NCI-H2227 treated with DMSO at 0.1 percent for 48 hours (cell line): Measurements from ENCODE around the gene IGF1R.

ENCODE experiments used
- DNase-seq: peaks from one replicate; lab custom pipeline; 2025; lab: John Stamatoyannopoulos, UW

IGF1R gene

DNA sequence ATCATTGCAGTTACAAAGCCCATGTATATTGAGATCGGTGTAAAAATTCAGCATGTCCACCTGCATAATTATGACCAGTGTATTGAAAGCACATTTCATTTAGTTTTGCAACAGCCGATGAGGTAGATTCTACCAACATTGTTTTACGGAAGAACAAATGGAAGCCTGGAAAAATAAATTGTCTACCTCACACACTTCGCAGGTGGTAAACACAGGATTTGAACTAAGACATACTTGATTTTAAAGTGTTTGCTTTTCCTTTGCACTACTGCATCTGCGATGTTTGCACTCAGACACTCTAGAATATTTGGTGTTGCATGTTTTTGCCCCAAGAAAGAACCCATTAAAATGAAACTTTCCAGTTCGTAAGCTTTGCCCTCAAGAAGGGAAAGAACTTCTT, 210.8 kb downstream of the IGF1R start:
- DNase-seq = no peak

DNA sequence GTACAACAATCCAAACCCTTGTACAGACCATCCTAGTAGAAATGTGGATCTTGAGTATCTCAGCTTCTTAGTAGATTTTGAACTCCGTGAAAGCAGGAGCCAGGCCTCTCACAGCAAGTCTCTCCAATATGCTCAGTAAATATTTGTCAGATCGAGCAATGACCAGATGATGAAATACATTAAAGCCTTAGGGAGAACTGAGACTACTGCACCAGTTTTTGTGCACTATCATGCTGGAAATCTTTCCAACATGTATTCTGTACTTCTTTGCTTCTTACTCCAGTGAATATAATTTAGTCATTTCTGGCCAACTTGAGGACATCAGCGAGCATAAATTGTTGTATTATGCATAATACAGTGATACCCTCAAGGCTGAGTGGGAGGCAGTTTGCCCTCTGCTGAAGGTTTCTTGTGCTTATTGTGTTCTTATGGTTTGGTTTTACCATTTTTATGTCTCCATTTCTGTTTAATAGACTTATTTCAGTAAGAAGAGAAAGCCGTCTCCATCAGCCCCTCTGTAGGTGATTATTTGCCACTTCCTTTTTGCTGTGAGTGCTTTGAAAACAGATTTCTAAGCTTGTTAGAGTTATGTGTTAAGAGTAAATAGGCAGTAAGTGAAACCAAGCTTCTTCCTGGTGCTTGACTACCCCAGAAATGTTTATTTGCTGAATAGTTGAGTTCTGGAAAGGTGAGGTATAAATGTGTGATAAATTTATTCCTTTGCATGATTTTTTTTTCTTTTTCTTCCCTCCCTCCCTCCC, 212.1 kb downstream of the IGF1R start:
- DNase-seq = no peak

DNA sequence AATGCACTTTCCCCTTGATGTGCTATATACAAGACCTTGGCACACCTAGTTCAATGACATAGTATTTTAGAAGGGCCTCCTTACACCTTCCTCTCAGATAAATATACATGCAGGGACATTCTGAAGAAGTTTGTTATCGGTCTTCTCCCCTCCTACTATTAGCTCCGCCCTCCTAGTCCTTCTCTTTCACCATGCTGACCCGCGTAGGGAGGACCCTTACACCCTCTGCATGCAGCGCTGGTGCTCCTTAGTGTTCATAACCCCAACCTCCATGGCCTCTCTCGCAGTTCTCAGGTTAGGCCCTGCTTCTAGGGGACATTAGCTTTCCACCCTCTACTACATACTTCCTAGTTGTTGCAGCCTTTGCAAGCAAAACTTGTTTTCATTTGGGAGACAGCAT, 212.8 kb downstream of the IGF1R start:
- no peak for DNase-seq

DNA sequence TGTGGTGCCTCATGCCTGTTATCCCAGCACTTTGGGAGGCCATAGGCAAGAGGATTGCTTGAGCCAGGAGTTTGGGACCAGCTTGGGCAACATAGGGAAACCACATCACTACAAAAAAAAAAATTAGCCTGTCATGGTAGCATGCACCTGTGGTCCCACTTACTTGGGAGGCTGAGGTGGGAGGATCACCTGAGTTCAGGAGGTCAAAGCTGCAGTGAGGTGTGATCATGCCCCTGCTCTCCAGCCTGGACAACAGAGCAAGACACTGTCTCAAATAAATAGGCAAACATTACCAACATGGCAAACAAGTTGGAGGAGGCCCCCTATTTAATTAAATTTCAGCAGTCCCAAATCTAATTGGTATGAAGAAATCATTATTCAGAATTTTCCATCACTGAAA, 215.6 kb downstream of the IGF1R start:
- no peak for DNase-seq

DNA sequence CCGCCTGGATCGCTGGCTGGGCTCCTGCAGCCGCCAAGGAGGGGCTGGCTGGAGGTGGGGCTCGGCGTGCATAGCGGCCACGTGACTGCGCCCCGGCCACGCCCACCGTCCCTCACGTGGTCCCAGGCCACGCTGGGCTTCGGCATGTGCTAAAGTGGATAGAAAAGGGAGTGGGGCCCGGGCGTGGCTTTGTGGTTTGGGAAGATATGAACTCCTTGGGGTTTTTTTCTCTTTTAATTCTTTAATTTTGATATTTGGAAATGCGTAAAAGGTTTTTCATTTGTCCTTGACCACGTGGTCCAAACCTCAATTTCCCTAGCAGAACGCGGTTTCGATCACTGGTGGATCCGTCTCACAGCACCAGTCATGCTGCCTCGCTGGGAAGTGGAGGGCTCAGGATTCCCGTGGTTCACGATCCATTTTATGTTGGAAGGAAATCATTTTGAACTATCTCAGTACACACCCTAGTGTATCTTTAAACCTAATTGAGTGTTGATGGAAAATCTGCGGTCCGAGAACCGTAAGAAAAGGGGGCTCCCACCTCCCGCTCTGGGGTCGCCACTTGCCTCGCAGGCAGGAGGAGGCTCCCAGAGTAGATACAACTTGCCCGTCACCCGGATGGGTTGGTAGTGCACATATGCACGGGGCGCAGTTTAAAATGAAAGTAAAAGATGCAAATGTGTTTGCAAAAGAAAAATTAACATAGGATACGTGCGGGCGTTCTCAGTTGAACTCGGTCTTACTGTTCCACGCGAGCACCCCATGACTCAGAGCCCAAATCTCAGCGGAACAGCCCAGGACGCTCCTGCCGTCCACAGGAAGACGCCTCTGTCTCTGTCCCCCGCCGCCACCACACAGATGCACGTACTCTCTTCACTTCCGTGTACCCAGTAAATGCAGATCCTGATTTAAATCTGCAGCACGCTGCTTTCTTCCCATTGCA, 217.3 kb downstream of the IGF1R start:
- peak; percentile 74 for DNase-seq

DNA sequence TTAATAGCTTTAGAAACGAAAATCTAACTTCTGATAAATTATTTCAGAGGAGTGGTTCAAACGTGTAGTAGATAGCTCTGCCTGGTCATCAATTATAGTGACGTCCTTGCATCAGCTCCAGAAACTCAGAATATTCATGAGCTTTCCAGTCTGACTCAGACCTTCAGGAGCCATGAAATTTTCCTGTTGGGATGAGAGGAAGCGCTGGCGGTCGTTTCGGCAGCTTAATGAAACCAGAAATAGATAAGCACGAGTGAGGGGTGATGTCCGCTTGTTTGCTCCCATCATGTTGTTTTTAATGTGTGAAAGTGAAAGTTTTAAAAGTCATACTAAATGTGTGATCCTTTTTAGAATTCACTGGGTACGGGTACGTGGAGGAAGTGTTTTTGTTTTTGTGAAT, 218.2 kb downstream of the IGF1R start:
- peak; percentile 38 for DNase-seq

DNA sequence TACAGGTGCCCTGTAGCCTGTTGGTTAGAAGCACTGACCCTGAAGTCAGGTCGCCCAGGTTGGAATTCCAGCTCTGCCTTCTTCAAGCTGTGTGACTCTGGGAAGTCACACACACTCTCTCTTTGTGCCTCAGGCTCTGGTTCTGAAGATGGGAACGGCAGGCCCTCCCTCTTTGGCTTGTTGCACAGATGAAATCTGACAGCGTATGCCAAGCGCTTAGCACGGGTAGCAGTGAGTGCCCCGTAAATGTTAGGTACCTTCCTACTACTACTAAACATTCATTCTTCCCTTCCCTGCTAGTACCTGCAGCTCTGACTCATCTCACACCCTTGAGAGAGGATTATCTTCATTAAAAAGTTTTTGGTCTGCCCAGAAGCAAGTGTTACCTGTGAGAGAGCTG, 220.2 kb downstream of the IGF1R start:
- no peak for DNase-seq

DNA sequence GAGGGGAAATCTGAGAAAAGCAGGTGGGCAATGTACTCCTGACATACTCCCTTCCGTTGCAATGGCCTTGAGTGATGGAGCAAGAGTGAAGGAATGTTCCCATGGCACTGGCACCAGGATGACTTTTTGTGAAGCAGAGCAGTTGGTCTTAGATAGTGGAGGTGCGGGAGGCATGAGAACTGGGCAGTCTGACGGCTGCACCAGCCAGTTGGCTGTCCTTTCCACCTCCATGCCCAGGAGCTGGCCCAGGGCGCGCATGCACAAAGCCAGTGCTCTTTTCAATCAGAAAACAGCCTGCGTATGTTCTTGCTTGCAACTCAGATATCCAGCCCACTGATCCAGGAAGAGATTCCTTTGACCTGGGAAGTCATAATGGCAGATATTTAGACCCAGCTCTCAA, 222.4 kb downstream of the IGF1R start:
- no peak for DNase-seq

DNA sequence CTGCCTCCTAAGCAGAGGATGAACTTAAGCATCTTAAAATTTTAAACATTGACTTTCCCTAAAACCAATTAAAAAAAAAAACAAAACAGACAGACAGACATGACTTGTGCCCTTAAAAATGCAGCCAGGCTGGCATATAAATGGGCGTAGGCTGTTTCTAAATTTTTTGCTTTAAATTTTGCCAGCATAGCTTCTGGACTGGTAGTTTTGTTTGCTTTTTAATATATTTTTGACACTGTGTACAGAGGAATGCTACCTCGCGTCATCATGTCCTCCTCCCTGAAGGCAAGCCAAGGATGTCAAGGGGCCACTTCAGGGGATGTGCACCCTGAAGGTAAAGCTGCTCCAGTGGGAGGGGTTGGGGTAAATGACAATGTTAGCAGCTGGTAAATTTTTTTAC, 224.4 kb downstream of the IGF1R start:
- no peak for DNase-seq

DNA sequence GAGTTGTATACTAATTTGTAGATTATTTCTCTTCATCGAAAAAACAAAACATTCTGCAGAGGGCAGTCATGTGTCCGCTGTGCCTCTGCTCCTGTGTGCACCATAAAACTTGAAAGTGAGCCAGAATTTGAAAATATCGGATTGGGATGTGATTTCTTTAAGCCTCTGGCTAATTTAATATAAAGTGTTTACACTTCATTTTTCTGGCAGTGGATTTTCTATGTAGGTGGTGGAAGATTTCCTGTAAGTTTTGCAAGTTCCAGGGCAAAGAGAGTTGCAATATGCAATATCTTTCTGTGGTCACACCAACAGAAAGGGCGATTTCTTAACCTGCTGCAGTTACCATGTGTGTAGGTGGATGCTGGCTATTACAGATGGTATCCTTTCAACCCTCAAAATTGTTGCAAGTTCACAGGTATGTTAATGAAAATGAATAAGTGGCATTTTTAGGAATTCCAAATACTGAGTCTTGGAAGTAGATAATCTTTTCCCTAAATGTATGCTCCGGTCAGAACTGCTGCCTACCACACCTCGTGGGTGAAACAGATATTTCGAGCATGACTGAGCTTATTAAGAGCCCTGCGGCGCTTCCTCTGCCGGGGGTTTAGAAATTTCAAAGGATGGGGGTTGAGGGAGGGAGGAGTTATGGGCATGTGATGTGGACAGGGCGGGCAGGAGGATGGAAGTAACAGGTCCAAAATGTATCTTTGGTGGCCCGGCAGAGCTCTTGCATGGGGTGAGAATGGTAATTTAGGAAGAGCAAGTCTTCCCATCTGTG, 225.3 kb downstream of the IGF1R start:
- DNase-seq = peak; percentile 5

DNA sequence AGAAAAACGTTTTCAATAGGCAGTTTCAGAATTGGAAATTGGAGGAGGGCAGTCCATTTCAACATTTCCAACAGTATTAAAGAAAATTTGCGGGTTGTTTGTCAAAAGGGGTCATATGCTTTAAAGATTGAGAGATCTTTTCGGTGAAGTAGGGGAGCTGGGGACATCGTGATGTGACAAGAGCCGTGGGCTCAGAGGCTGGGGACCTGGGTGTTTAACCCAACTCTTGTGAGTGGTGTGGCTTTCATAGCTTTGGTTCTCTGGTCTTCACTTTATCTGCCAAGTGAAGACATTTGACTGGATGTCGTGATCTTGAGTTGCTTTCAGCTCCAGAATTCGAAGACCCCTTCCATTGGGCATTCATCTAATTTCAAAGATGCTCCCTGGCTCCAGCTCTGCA, 226.0 kb downstream of the IGF1R start:
- DNase-seq = no peak

DNA sequence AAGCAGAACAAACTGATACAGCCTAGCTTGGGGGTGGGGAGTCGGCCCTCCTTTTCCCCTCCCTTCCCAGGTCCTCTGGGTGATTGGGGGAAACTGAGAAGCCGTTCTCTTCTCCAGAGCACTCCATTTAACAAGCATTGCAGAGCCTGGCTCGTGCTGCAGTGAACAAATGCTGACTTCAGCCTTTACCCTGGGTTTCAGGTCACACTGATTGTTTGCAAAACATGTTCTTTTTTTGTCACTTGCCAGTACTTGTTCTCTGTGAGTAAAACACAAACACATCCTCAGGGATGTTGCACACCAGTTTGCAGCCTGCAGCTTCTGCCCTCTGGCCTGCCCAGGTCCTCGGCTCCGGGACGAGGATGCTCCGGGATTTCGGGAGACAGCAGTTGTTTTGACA, 226.4 kb downstream of the IGF1R start:
- no peak for DNase-seq

DNA sequence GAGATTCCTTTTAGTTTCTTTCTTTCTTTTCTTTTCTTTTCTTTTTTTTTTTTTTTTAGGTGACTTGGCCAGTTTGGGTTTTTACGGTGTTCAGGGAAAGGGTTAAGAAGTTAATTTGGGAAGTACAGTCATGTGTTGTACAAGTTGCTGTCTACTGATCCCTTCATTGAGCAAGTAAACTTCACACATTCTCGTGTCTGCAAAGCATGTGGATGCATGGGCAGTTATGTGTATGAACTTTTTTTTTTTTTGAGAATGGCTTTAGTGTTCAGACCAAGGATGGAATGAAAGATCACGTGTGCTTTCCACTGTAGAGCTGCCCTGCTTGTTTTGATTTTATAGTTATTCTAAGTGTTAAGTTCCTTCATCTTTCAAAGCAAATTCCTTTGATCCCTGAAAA, 227.0 kb downstream of the IGF1R start:
- DNase-seq = no peak

DNA sequence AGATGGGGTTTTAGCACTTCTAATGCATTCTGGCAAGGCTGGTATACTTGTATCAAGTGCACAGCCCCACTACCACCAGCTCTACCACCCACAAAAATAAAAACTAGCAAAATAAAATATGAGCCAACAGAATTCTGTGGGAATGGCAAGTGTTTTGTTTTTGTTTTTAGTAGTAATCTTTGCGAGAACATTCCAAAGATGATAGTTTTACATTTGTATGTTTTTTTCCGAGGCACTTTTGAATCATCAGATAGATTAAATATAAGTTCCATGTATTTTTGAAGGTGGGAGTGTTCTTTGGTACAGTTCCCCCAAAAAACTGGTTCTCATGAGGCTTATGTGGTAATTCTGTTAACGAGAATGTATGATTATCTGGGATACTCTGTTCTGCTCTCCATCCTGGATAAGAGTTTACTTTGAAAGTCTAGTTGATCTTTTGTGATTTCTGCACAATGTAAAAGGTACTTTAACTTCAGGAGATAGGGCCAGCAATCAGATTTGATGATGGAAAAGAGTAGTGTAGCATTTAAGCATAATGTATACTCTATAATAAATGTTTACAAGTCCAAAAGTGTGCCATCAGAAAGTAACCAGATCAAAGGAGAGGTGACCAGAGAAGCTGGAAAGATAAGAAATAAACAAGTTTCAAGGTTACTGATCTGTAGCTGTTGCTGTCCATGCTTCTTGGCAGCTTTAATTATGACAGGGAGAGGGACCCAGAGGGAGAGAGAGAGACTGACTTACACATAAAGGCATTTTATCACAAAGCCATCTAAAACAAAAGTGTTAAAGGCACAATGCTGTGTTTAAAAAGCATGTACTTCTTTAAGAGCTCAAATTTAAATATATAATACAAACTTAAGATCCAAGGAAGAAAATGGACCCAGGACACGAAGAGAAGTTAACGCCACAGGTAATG, 228.4 kb downstream of the IGF1R start:
- no peak for DNase-seq

DNA sequence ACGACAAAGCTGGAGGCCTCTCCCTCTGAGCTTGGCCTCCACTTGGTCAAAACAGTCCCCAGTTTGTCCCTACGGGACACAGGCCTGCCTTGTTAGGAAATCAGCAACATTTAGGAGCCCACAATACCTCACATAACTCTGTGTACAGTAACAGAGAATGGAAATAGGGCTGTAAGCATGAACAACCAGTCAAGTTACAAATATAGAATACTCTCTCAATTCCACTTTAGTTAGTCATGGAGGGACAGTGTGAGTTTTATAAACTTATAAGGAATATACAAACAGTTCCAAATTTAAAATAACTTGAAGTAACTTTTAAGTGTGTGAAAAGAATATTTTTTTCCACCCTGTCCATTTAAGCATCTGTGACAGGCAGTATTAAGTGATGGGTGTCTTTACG, 229.8 kb downstream of the IGF1R start:
- no peak for DNase-seq

DNA sequence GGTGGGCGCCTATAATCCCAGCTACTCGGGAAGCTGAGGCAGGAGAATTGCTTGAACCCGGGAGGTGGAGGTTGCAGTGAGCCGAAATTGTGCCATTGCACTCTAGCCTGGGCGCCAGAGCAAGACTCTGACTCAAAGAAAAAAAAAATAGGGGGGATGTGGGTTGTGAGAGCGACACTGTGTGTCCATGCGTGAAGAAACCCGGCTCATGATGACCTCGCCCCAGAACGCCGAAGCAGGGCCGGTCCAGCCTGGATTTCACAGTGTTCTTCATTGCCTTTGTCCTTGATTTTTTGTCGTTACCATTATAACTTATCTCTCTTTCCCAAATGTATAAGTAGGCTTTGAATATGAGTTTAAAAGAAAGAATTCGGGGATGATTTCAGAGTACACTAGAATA, 230.5 kb downstream of the IGF1R start:
- no peak for DNase-seq

DNA sequence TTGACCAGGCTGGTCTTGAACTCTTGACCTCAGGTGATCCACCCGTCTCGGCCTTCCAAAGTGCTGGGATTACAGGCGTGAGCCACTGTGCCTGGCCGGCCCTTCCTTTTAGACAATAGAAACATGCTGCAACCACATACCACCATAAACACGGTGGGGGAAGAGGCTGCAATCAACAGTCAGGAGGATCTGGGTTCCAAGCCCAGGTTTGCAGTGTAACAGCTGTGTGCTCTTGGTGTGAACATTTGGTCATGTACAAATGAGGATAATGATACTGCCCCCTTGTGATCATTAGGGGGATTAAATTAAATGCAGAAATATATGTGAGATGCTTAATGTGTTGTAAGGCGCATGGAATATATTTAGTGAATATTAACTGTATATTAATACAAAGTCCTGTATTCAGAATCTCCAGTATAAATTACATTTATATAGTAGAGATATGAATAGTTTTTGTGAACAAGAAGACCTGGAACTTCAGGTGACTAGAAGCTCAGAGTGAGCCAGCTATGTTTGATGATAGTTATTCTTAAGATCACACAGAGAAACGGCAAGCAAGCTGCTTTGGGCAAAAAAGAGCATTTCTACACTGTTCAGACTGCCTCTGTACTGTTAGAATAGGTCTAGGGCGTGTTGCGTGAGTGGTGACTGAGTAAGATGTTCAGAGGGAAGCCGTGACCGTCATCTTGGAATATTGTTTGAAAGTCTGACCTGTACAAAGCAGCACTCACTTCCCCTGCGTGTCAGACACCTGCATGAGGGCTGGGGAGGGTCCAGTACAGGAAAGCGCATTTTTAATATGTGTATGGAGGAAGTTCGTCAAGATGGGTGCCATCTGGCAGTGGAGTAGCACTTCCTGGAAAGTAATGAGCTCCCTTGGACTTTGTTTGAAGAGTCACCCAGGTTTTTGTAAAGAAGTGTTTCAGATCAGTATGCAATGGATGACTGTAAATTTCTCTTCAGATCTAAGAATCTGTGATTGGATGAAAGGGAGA, 233.5 kb downstream of the IGF1R start:
- peak; percentile 0 for DNase-seq

DNA sequence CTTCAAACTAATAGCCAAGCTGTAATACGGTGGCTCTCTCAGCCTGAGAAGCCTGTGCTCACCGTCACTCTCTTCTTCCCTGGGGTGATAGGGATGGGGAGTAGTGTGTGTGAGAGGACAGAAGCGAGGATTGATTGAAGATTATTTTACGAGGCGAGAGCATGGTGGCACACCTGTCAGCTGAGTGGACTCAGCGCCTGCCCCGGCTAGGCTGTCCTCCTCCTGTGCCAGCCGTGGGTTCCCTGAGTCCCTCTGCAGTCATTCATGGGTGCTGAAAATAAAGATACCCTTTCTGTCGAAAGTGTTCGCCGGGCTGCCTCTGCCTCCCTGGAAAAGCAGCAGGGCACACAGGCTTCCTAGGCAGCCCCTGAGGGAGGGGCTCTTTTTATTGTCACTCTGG, 235.1 kb downstream of the IGF1R start:
- DNase-seq = no peak

DNA sequence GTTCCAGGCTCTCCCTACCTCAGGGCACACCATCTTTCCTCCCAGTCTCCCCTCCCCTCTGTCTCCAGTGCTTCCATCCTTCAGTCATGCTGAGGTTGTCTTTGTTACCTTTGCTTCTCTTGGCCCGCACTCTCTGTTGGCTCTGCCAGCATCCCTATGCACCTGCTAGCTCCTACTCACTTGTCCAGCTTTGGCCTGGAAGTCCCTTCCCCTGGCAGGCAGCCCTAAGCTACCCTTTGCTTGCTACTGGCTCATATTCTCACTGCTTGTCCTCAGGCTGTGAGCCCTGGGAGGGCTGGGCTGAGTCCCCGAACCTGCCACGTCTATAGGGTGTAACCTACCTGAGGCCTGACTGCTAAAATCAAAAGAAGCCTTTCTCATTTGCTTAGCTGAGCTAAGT, 236.6 kb downstream of the IGF1R start:
- no peak for DNase-seq

DNA sequence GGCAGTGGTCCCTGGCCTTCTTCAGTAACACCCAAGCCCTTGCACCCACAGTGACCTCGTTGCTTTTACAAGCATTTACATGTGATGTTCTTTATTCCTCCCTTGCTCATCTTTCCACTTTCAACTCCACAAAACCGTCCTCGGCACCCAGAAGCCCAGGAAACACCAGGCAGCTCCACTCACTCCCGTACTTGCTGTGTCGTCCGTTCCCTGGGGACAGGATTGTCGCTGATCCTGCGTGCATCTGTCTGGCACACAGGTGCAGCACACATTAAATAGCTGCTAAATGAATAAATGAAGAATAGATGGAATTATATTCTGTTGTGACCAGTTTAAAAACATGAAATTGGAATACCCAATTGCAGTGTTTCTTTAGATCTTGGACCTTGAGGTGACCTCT, 239.6 kb downstream of the IGF1R start:
- no peak for DNase-seq
